K562 (cell line): ENCODE measurements around the gene GJA9. TPM values are rescaled to one million over a fixed set of nuclear protein-coding genes. Genes with fewer than 3 reads are reported as not detected.

Source experiments
- ATAC-seq: fragments of 200-7000 bp; cut with Tn5 transposase; 3 replicates; pipeline ENCODE4 v1.9.1; 2020; ENCODE audit warnings: moderate library complexity
- BruUV-seq: library from RNA; stranded (reverse); fragments of 400-500 nt; replicated peaks from 2 replicates; lab custom pipeline; 2021; lab: Mats Ljungman, UMichigan
- CTCF ChIA-PET: fragments of 300-600 bp; formaldehyde crosslinking; extraction: SDS; loops from one replicate; lab custom pipeline; 2021; ENCODE audit warnings: low intra/inter-chr PET ratio; lab: Yijun Ruan, JAX
- POLR2A ChIA-PET: fragments of 300-600, 350-650 bp; sonication (Branson Sonifier 250); formaldehyde crosslinking; extraction: SDS; loops from one replicate; lab custom pipeline; 2021; ENCODE audit warnings: antibody characterized with exemption, inconsistent platforms; lab: Yijun Ruan, JAX
- DNase-seq, 4 experiments: peaks; one replicate each; pipeline versions ENCODE4 v3.0.0 to v3.0.0-alpha.2; 2011 to 2018; ENCODE audit warnings: low spot score in 3 of 4, mixed read lengths in 3 of 4; ENCODE audit errors: extremely low read depth in 1 of 4
- FAIRE-seq: peaks from 2 replicates; lab custom pipeline; 2011; peaks lifted over from hg19 to GRCh38; lab: Jason Lieb, UNC
- H2AFZ ChIP-seq: 2 replicates; pipeline ENCODE4 v1.6.0; 2011; ENCODE audit warnings: low read depth, low read length, control low read depth, inconsistent platforms
- H3K27ac ChIP-seq: fragments of 200-600 bp; 3 replicates; pipeline ENCODE4 v1.8.0; 2011; ENCODE audit warnings: low read depth, mild to moderate bottlenecking, control low read depth, inconsistent platforms, low read length, moderate library complexity, mixed read lengths; ENCODE audit errors: extremely low read depth
- H3K27me3 ChIP-seq, 2 experiments: fragments of 300-600 bp in 1 of 2; 2 replicates in 1 of 2; 3 replicates in 1 of 2; pipeline versions ENCODE4 v1.6.0 to v1.8.0; 2011; ENCODE audit warnings: inconsistent platforms in 2 of 2, low read length in 2 of 2, mild to moderate bottlenecking in 1 of 2, mixed read lengths in 1 of 2, moderate library complexity in 1 of 2; ENCODE audit not compliant: control insufficient read depth in 2 of 2, insufficient read depth in 2 of 2
- H3K36me3 ChIP-seq: fragments of 300-600 bp; 3 replicates; pipeline ENCODE4 v1.8.0; 2011; ENCODE audit warnings: mild to moderate bottlenecking, low read length, inconsistent platforms; ENCODE audit not compliant: control insufficient read depth, insufficient read depth
- H3K4me1 ChIP-seq, 2 experiments: fragments of 200-600 bp in 1 of 2; replicated peaks in 1 of 2; 2 replicates in 1 of 2; 3 replicates in 1 of 2; pipeline versions ENCODE4 v1.5.1 to v1.8.0; 2011; ENCODE audit warnings: inconsistent platforms in 2 of 2, low read length in 2 of 2, mild to moderate bottlenecking in 1 of 2, mixed read lengths in 1 of 2, moderate library complexity in 1 of 2; ENCODE audit not compliant: control insufficient read depth in 2 of 2, insufficient read depth in 2 of 2
- H3K4me2 ChIP-seq: 2 replicates; pipeline ENCODE4 v1.6.1; 2011; ENCODE audit warnings: low read length, control low read depth, inconsistent platforms, mixed read lengths; ENCODE audit not compliant: insufficient read depth
- H3K4me3 ChIP-seq: fragments of 200-600 bp; sonication (generic), shearing (Covaris generic); 2 replicates; pipeline ENCODE4 v1.5.1; 2016; ENCODE audit warnings: control low read depth, inconsistent platforms
- H3K79me2 ChIP-seq: fragments of 200-600 bp; 3 replicates; pipeline ENCODE4 v1.8.0; 2011; ENCODE audit warnings: low read length, inconsistent platforms; ENCODE audit not compliant: control insufficient read depth, insufficient read depth
- H3K9ac ChIP-seq, 2 experiments: 2 replicates each; pipeline versions ENCODE4 v1.6.0 to v1.6.1; 2011; ENCODE audit warnings: low read depth in 2 of 2, low read length in 2 of 2, control low read depth in 1 of 2, inconsistent platforms in 1 of 2, mild to moderate bottlenecking in 1 of 2, mixed read lengths in 1 of 2; ENCODE audit not compliant: insufficient read depth in 1 of 2
- H3K9me1 ChIP-seq: one replicate; pipeline ENCODE4 v1.6.0; 2011; ENCODE audit warnings: inconsistent platforms, mild to moderate bottlenecking, low read length, moderate library complexity; ENCODE audit not compliant: control insufficient read depth, insufficient read depth
- H3K9me3 ChIP-seq: replicated peaks from 2 replicates; pipeline ENCODE4 v1.5.1; 2011; ENCODE audit warnings: low read depth, low read length, inconsistent platforms; ENCODE audit not compliant: control insufficient read depth, insufficient read depth
- H4K20me1 ChIP-seq: replicated peaks from 2 replicates; pipeline ENCODE4 v1.6.1; 2011; ENCODE audit warnings: low read length, inconsistent platforms, mixed read lengths; ENCODE audit not compliant: control insufficient read depth, insufficient read depth
- ARID1B ChIP-seq: fragments of 450-650 bp; IDR thresholded peaks from 2 replicates; pipeline ENCODE4 v1.6.1; 2016; ENCODE audit warnings: antibody characterized with exemption, mild to moderate bottlenecking, inconsistent platforms
- CBFA2T3 ChIP-seq: fragments of 450-650 bp; IDR thresholded peaks from 2 replicates; pipeline ENCODE4 v1.6.1; 2017
- CEBPZ ChIP-seq: fragments of 150-350 bp; IDR thresholded peaks from 2 replicates; pipeline ENCODE4 v1.6.1; 2014; ENCODE audit warnings: low read depth, mild to moderate bottlenecking, low read length, borderline replicate concordance
- DPF2 ChIP-seq: fragments of 450-650 bp; IDR thresholded peaks from 2 replicates; pipeline ENCODE4 v1.6.1; 2016
- FOSL1 ChIP-seq: fragments of 200-800 bp; sonication (Bioruptor generic); conservative IDR thresholded peaks from 2 replicates; pipeline ENCODE4 v1.6.1; 2016; ENCODE audit warnings: missing genetic modification characterization, missing compliant biosample characterization
- HBP1 ChIP-seq: fragments of 450-650 bp; formaldehyde crosslinking; IDR thresholded peaks from 2 replicates; pipeline ENCODE4 v1.4.0; 2022; ENCODE audit warnings: missing genetic modification characterization
- HDAC1 ChIP-seq, 2 experiments: fragments of 450-650 bp; IDR thresholded peaks; 2 replicates each; pipeline ENCODE4 v1.6.1; 2016 to 2017; ENCODE audit warnings: inconsistent platforms in 1 of 2, mild to moderate bottlenecking in 1 of 2, moderate library complexity in 1 of 2
- KDM1A ChIP-seq, 2 experiments: fragments of 450-650 bp; IDR thresholded peaks; 2 replicates each; pipeline ENCODE4 v1.6.1; 2016; ENCODE audit warnings: mild to moderate bottlenecking in 2 of 2
- NFIC ChIP-seq: fragments of 450-650 bp; IDR thresholded peaks from 2 replicates; pipeline ENCODE4 v1.6.1; 2017; ENCODE audit warnings: mild to moderate bottlenecking, inconsistent platforms
- NFYB ChIP-seq: IDR thresholded peaks from 2 replicates; pipeline ENCODE4 v1.6.1; 2011; ENCODE audit warnings: mild to moderate bottlenecking, moderate library complexity; ENCODE audit not compliant: insufficient read length; ENCODE audit errors: extremely low read depth
- PBX2 ChIP-seq, 2 experiments: IDR thresholded peaks in 1 of 2; conservative IDR thresholded peaks in 1 of 2; 2 replicates each; pipeline ENCODE4 v1.6.1; 2016; ENCODE audit warnings: low read depth in 2 of 2, mild to moderate bottlenecking in 1 of 2, missing compliant biosample characterization in 1 of 2, missing genetic modification characterization in 1 of 2, moderate library complexity in 1 of 2
- RCOR1 ChIP-seq, 2 experiments: IDR thresholded peaks; 2 replicates each; pipeline ENCODE4 v1.6.1; 2012; ENCODE audit warnings: low read depth in 2 of 2, low read length in 2 of 2, borderline replicate concordance in 1 of 2, improper control_type of control experiment in 1 of 2
- SMC3 ChIP-seq: conservative IDR thresholded peaks from 2 replicates; pipeline ENCODE4 v1.6.1; 2011; ENCODE audit warnings: low read depth, low read length, improper control_type of control experiment; ENCODE audit not compliant: insufficient read depth
- WGBS: fragments of 100-300 bp; shearing (Covaris generic); methylation state at CpG from one replicate; pipeline ENCODE4 v1.1.6; 2016; ENCODE audit warnings: low coverage, mixed read lengths; ENCODE audit not compliant: insufficient coverage; ENCODE audit errors: missing lambda C conversion rate; 5-methylcytosine and 5-hydroxymethylcytosine counted together
- in situ Hi-C: fragments of 300-500 bp; cut with MboI; formaldehyde crosslinking; loops from 4 replicates; pipeline ENCODE4 v1.15.0; 2018; ENCODE audit warnings: inconsistent platforms, mixed read lengths
- intact Hi-C: fragments of 100-400 bp; cut with micrococcal nuclease; formaldehyde crosslinking; loops from 2 replicates; pipeline ENCODE4 v1.14.2; 2022
- polyA plus RNA-seq, 8 experiments: library from polyadenylated mRNA; depleted of rRNA in 4 of 8; stranded (reverse) in 5 of 8; unstranded in 3 of 8; fragments of >200 nt; fragmentation: Nextera tagmentation in 2 of 8; fragmentation: Illumina TruSeq in 1 of 8; extraction: Ambion mirVana in 2 of 8; extraction: Trizol in 1 of 8; gene quantifications; 2 replicates each; pipeline versions ENCODE4 v1.2.1 to v1.2.3, GENCODE V29; 2011 to 2014; ENCODE audit warnings: inconsistent platforms in 1 of 8, missing spikeins in 1 of 8
- total RNA-seq, 7 experiments: library from RNA; depleted of rRNA in 6 of 7; stranded (reverse); fragments of >200 nt in 6 of 7; fragmentation: Illumina TruSeq in 2 of 7; extraction: Trizol in 2 of 7; gene quantifications; 2 replicates each; pipeline versions ENCODE4 v1.2.1 to v1.2.3, GENCODE V29; 2011 to 2021; ENCODE audit warnings: low replicate concordance in 1 of 7

GJA9 gene
- total and polyA plus RNA-seq, 9 of the 15 experiments (the other 6 are each of a cell fraction or from before 2014, with no cell fraction given) = not detected

GRCh38 chr1:38925391-38925790 is 44.0 kb upstream of the GJA9 start (continued):
- TF ChIP-seq CEBPZ = no peak
- TF ChIP-seq ARID1B = 0 out of 2 replicates have a peak, but pooled peaks have one; percentile 42
- TF ChIP-seq SMC3 = no peak
- no peak for TF ChIP-seq NFYB
- TF ChIP-seq CBFA2T3 = peak; percentile 54
- no peak for TF ChIP-seq HDAC1 (IDR thresholded peaks at IDR 0.05)
- TF ChIP-seq, all 486 proteins: peak for 7

- no peaks in the 10 kb centered on the region for H3K9me1 ChIP-seq
- peak; percentile 47; the same call in 1 of the 3 replicates for ATAC-seq
- peak in 2 of 4 experiments; percentile 18 to 34 for DNase-seq
- POLR2A ChIA-PET = no interaction called here
- peaks cover 2 to 6% of the 10 kb centered on the region in 2 experiments; a peak in 2 of 5 replicates for H3K4me1 ChIP-seq
- H3K79me2 ChIP-seq = no peaks in the 10 kb centered on the region
- peaks cover 0 to 7% of the 10 kb centered on the region in 2 experiments; a peak in 1 of 5 replicates for H3K27me3 ChIP-seq
- 2% methylated on average over 3 of the region's 3 CpGs for WGBS
- in situ Hi-C loops (no loop called here), intact Hi-C loops (no loop called here)
- H4K20me1 ChIP-seq = no peaks in the 10 kb centered on the region
- CTCF ChIA-PET = no interaction called here
- H2AFZ ChIP-seq = no peak overlapping the region
- H3K4me3 ChIP-seq = no peak overlapping the region
- H3K4me2 ChIP-seq = no peak overlapping the region
- no peaks in the 10 kb centered on the region for H3K9me3 ChIP-seq
- no peaks in the 10 kb centered on the region for H3K36me3 ChIP-seq
- FAIRE-seq = peak; percentile 70
- BruUV-seq = no TSS peak
- no peak overlapping the region for H3K27ac ChIP-seq
- H3K9ac ChIP-seq = no peak overlapping the region
- TF ChIP-seq PBX2 (CRISPR knock-in tag; IDR thresholded peaks at IDR 0.05; ENCODE audit: low read depth) (no peak), PBX2 (tag; conservative IDR thresholded peaks at IDR 0.05; ENCODE audit: low read depth) (peak; percentile 60), RCOR1 (IDR thresholded peaks at IDR 0.05; ENCODE audit: borderline replicate concordance in 1 of 2, low read depth in 2 of 2, low read length in 2 of 2) (0 out of 4 replicates have a peak, but pooled peaks of 1 of the 2 experiments have one; percentile 18), DPF2 (peak; percentile 40; the same call in 1 of the 2 replicates), NFIC (no peak), HBP1 (no peak), ARID1B (0 out of 2 replicates have a peak, but pooled peaks have one; percentile 26), FOSL1 (tag) (0 out of 2 replicates have a peak, but pooled peaks have one; percentile 28), KDM1A (IDR thresholded peaks at IDR 0.05) (peak in 1 of 2 experiments; percentile 41; a peak in 1 of 4 replicates)
Observed at GRCh38 chr1:38923607-38924006, 42.2 kb upstream of the GJA9 start.
